ENCODE measurements around the gene KCP.

DNA sequence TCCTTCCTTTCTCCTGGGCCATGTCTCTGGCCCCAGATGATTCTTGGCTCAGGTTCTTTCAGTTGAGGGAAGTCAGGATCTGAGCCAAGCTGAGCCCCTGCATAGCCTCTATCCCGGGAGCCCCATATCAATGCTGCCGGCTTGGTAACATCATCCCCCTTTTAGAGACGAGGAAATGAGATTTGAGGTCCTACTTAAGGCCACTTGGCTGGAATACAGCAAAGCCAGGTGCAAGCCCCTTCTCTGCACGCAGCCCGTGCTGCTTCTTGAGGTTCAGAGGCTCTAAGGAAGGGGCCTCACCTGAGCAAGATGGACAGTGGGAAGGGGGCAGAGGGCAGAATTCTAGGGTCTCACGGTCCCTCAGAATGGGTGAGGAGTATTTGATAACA lies 24.8 kb upstream of the KCP start:
- TF ChIP-seq, protein P1, sequence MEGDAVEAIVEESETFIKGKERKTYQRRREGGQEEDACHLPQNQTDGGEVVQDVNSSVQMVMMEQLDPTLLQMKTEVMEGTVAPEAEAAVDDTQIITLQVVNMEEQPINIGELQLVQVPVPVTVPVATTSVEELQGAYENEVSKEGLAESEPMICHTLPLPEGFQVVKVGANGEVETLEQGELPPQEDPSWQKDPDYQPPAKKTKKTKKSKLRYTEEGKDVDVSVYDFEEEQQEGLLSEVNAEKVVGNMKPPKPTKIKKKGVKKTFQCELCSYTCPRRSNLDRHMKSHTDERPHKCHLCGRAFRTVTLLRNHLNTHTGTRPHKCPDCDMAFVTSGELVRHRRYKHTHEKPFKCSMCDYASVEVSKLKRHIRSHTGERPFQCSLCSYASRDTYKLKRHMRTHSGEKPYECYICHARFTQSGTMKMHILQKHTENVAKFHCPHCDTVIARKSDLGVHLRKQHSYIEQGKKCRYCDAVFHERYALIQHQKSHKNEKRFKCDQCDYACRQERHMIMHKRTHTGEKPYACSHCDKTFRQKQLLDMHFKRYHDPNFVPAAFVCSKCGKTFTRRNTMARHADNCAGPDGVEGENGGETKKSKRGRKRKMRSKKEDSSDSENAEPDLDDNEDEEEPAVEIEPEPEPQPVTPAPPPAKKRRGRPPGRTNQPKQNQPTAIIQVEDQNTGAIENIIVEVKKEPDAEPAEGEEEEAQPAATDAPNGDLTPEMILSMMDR (IDR thresholded peaks at IDR 0.05): no peak
- TF ChIP-seq POLR2A (IDR thresholded peaks at IDR 0.05): no peak
